ENCODE measurements around the gene NFYC.
"Not testable (repeated sequence)": the region's sequence is repeated elsewhere in the genome, so short reads cannot be mapped to it uniquely, and the experiment has no call there.

Gene NFYC

DNA sequence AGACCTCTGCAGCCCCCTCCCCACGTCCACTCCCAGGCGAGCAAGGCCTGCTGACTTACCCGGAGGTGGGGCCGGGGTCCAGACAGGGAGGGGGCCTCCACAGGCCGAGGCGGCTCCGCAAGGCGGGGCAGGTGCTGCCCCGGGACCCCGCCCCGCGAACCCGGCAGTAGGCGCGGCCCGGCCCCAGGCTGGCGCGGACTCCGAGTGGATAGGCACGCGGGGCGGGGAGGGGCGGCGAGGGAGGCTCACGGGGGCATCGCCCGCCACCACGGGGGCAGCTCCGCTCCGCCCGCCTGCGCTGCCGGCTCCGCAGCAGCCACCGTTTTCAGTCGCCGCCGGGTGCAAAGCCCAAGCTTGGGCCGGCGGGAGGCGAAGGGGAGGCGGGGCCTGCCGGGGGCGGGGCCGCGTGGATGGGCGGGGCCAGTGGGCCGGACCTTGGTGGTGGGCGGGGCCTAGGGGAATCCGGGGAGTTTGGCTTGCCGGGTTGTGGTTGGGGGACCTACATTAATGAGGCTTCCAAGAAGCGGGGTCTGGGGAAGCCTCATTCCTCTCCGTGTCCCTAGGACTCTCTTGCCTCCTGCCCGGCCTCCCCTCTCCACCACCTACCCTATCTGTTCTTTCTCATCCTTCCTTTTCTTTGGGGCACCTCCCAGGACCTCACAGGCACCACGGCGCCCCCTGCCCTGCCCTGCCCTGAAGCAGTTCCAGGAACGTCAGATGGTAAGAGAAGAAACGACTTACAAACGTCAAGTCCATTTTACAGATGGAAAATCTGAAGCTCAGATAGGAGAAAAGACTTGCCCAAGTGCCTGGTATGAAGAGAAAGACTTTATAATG is 26.0 kb upstream of the NFYC start, which contains the start of gene RIMS3:
RIMS3 (minus strand) TSS at position 348 of the 837 bp plus-strand sequence. CDS start 23,757 bp downstream, outside the sequence.
- peak; percentile 69 to 79 for DNase-seq (ENCODE audit: low read depth in 1 of 2, low spot score in 1 of 2)

DNA sequence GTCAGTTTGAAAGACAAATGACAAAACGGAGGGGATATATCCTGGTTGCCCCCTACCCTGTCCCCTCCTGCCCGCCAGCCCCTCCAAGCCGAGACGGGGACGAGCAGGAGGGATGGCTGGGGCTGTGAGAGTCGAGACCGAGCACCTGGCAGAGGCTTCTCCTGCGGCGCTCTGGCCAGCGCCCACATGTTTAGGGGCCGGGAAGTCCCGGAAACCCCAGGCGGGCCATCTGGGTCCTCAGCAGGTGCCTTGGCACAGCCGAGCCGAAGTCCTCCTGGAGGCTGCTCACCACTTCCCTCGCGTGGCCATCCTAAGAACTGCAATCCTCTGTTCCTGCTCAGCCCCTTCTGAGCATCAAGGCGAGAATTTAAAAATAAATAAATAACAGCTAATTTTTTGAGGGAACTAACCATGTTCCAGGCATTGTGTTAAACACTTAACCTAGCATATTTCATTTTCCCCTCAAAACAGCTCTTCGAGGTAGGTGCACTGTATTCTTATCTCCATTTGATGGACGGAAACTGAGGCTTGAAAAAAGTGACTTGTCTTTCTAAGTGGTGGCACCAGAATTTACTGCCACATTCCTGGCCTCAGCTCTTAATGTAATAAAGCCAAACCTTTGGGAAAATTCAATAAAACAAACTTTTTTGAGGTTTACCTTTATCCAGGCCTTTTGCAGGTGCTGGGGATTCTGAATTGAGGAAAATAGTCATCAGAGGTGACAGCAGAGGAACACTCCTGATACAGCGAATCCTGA is 22.6 kb upstream of the NFYC start:
- DNase-seq (ENCODE audit: low read depth in 1 of 2, low spot score in 1 of 2): peak; percentile 74 to 78

DNA sequence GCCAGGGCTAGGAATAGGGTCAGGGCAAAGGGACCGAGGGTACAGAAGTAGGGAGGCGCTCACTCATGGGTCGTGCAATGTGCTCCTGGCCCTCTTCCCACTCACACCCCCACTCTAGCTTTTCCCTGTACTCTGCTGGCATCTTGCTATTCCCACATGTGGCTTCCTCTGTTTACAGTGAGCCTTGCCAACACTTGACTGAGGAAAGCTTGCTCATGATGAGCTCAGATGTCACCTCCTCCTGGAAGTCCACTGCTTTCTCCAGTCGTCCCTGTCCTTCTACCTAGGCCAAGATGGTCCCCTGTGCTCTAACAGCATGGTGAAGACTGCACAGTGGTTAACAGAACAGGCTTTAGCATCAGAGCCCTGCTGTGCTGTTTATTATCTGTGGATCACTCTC is 18.1 kb upstream of the NFYC start:
- no peak for DNase-seq (ENCODE audit: low read depth in 1 of 2, low spot score in 1 of 2)

DNA sequence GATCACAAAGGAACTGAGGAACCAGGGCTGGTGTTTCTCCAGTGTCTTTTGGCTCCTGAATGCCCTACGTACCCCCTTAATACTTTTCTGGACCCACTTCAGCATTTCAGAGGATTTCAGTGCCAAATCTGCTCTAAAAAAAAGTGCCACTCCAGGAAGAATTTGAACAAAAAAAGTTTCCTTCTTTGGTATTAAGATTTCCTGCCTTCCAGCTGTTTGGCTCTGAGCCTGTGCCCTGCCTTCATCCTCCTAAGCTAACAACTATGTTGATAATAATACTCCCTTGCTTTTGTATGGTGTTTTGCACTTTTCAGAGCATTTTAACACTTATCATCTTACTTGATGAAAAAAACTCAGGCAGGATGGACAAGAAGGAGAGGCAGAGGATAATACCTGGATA is 15.0 kb upstream of the NFYC start:
- no peak for DNase-seq (ENCODE audit: low read depth in 1 of 2, low spot score in 1 of 2)

DNA sequence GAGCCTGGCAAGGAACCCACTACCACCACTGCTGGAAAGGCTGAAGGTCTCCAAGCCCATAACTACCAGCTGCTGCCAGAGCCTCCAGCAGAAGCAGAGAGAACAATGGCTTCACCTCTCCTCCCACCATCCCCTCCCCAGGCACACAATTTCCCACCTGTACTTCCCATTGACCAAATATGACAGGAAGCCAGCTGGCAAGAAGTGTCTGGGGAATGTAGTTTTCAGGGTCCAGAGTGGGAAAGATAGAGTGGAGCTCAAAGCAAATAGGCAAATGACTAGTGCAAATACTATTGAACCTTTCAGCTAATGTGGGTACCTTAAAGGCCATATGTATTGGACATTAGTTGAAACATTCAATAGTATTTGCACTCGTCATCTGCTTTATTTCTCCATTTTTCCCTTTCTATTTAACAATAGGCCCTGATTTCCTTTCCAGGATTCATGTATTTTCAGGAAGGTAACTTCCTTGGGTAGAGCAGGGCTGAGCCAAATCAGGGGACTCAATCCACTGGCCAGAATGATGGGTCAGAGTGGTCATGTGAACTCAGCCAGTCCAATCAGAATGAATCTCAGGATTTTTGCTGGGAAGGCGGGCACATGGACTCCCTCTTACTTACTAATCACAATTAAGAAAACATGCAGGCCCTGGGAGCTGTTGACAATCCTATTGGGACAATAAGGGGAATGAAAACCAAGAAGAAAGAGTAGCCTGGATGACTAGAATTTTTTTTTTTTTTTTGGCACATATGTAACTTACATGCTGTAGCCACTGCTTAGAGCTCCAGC is 12.1 kb upstream of the NFYC start:
- DNase-seq (ENCODE audit: low read depth in 1 of 2, low spot score in 1 of 2): no peak

DNA sequence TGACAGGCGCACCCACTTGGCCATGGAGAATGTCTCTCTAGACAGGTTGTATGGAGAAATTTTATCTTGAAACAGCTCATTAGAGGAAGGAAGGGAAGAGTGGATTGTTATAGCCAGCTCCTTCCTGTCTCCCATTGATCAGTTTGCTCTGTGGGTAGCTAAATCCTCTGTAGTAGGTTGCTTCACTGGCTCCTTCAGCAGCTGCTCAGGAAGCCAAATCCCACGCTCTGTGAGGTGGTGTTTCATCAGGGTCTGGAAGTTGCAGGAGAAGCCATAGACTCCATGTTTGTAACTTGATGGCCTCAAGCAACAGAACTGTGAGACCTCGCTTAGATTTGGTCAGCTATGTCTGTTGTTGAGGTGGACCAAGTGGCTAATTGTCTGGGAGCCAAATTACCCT is 6.8 kb upstream of the NFYC start:
- no peak for DNase-seq (ENCODE audit: low read depth in 1 of 2, low spot score in 1 of 2)

DNA sequence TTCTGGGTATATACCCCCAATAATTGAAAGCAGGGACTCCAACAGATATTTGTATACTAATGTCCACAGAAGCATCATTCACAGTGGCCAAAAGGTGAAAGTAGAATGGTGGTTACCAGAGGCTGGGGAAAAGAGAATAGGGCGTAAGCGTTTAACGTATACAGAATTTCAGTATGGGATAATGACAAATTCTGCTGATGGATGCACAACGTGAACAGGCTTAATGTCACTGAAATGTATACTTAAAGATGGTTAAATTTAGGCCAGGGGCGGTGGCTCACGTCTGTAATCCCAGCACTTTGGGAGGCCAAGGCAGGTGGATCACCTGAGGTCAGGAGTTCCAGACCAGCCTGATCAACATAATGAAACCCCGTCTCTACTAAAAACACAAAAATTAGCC is 4.4 kb upstream of the NFYC start:
- no peak for DNase-seq (ENCODE audit: low read depth in 1 of 2, low spot score in 1 of 2)

DNA sequence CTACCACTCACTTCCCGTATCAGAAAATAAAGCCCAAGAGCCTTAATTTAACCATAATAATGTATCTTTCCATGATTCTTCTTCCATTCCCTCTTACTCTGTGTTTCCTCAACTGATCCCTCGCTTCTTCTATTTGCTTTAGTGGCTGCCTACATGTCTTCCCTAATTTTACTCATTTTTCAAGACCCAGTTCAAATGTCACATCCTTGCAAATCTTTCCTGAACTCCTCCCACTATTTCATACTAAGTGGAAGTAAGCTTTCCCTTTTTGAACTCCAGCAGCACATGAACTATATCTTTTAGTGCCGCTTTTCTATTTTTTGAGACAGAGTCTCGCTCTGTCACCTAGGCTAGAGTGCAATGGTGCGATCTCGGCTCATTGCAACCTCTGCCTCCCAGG is 3.8 kb upstream of the NFYC start:
- DNase-seq (ENCODE audit: low read depth in 1 of 2, low spot score in 1 of 2): no peak

DNA sequence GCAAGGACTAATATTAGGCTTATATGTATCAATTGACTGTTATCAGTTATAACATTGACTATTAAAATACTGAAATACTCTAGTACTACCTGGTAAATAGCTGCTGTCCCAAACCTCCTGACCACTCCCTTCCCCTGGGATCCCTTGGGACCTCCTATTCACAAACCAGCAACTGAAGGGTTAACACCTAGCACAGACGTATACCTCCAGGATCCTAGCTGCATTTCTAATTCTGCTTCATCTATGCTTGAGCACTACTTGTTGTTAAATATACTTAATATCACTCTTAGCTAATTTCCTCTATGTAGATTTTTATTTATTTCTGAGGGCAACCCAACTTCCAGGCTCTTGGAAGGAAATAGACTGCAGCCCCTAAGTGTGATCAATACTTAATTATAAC is 1.8 kb upstream of the NFYC start:
- DNase-seq (ENCODE audit: low read depth in 1 of 2, low spot score in 1 of 2): no peak

DNA sequence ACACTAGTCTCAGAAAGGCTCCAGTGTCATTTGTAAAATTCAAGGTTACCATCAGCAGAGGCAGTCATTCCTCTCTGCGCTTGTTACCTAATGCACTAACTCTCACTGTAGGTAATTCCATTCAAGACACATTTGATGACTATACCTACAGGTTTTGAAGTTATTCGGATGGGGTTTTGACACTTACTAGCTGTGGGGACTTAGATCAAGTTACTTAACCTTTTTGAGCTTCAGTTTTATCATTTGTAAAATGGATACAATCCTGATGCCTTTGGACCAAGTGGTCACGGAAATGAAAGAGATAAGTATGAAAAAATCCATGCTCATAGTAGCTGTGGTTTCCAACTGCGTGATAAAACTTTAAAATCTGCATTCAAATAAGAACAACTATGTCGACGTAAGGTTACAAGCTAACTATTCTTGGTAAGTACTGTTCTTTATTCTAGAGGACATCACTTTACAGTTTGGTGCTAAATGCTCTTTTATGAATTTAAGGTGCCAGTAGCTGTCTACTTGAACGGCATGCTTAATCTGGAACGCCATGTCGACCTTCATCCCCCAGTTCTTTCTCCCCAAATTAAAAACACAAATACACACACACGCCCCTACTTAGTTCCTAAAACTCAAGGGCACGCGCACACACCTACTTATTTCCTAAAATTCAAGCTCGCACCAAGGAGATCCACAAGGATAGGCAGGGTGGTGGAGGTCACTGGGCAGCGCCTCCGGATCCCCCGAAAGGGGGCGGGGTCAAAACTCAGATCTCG is 550 bp upstream of the NFYC start:
- DNase-seq (ENCODE audit: low read depth in 1 of 2, low spot score in 1 of 2): no peak

DNA sequence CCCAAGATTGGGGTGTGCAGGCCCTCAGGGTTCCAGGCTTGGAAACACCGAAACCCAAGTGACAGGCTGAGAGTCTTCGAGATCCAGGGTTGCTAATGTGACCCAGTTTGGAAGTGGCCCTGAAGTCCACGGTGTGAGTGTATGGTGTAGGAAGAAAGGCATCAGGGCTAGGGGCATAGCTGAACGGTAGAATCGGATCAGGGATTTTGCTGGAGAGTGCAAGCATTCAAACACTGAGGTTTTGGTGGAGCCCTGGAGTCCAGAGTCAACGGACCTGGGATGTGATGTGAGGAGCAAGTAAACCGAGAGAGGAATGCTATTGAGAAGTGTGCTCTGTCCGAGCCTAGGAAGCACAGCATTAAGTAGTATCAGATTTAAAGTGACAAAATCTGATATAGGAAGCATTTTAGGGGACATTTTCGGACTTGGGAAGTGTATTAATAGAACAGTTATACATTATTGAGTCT is 958 bp downstream of the NFYC start:
- no peak for DNase-seq (ENCODE audit: low read depth in 1 of 2, low spot score in 1 of 2)

DNA sequence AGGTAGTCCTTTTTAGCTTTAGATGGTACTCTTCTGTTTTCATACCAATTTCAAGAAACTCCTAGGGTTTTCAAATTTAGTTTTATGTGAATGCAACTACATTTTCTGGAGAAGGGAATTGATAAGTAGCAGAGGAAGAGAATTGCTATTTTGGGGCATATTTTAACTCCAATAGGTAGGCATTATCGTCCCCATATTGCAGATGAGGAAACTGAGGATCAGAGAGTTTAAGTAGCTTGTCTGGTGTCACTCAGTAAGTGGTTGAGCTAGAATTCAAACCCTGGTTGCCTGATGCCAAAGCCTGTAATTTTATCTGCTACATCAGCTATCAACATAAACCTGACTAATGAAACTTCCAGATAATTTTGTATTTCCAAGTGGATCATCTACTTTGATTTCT is 1.9 kb downstream of the NFYC start:
- no peak for DNase-seq (ENCODE audit: low read depth in 1 of 2, low spot score in 1 of 2)

DNA sequence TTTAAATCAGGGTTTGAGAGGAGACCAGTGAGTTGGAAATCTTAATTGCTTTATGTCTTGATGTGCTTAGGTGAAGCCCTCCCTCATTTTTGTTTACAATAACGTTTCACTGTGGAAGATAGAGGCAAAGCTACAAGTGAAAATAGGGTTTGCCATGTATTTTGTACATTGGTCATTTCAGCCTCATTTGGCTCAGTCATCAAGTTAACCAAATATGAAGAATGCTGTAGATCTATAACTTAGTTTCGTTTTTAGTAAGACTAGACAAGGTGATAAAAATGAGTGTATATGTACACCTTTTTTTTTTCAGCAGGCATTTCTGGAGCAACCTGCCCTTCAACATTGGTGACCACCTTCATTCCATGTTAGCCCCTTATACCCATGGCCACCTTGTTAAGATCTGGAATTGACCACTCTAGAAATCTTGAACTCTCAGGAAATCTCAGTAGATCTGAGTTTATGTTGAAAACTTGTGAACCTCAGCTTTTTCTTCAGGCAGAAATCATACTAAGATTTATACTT is 2.9 kb downstream of the NFYC start:
- DNase-seq (ENCODE audit: low read depth in 1 of 2, low spot score in 1 of 2): no peak

DNA sequence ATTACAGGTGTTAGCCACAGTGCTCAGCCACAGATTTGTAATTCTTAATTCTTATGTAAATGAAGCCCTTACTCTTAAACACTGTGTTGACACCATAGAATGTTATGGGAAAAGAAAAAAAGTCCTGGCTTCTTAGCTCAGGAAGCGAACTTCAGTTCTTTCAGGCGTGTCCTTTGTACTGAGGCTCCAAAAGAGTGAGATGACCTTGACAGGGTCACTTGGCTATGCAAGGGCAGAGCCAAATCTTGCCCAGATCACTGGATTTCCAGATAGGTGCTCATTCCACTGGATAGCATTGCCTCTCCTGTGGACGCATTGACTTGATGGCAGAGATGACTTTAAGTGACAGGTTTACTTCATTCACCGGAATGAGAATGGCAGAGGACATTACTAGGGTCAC is 4.8 kb downstream of the NFYC start:
- no peak for DNase-seq (ENCODE audit: low read depth in 1 of 2, low spot score in 1 of 2)

DNA sequence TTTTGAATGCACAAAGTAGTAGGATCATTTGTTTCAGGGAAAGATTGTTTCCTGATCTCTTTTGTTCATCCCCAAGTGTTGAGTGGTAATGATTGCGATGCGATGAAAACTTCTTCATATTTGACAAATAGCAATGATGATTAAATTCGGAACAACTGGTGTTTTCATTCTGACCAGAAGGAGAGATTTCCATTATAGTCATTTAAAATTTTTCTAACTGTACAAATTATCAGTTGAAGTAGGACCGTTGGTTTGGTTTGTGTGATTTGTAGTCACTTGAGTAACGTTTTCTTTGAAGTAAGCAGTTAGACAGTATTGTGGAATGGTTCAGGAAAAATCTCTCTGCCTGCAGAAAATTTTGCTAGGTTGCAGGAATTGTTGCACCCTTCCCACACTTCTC is 5.9 kb downstream of the NFYC start:
- DNase-seq (ENCODE audit: low read depth in 1 of 2, low spot score in 1 of 2): no peak

DNA sequence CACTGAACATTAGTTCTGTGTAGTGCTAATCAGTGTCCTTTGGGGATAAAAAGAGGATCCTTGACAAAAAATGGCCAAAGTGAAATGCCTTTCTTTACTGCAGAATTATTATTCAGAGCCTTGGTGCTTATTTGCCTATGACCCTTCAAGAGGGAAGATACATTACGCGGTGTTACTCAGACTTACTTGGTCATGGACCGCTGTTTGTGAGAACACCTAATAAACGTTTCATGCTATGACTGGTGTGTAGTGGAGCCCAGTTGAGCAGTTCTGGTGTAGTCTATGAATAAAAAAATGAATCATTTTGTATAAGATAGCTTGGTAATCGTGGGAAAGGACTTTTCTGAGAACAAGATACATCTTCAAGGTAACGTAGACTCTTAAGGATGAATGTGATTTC is 8.3 kb downstream of the NFYC start:
- no peak for DNase-seq (ENCODE audit: low read depth in 1 of 2, low spot score in 1 of 2)

DNA sequence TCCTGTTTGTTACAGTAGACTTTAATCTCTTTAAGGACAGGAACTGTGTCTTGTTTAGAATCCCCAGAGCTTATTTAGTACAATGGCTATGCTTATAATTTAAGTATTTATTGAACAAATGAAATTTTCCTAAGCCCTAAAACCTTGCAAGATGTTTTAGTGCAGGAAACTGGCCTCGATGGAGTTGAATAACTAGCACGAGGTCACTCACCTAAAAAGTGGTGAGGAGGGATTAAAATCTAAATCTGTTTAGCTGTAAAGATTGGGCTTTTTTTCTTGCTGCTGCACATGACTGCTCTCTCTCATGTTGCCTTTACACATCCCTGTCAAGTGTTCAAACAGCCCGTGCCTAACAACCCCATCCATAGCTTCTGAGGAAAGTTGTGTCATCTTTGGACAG is 10.2 kb downstream of the NFYC start:
- no peak for DNase-seq (ENCODE audit: low read depth in 1 of 2, low spot score in 1 of 2)

DNA sequence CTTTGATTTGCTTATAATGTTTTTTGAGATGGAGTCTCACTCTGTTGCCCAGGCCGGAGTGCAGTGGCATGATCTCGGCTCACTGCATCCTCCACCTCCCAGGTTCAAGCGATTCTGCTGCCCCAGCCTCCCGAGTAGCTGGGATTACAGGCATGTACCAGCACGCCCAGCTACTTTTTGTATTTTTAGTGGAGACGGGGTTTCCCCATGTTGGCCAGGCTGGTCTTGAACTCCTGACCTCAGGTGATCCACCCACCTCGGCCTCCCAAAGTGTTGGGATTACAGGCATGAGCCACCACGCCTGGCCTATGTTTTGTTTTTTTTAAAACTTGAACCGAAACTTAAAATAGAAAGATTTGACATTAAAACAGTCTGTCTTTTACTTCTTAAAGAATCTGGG is 11.3 kb downstream of the NFYC start:
- DNase-seq (ENCODE audit: low read depth in 1 of 2, low spot score in 1 of 2): not testable (repeated sequence)

DNA sequence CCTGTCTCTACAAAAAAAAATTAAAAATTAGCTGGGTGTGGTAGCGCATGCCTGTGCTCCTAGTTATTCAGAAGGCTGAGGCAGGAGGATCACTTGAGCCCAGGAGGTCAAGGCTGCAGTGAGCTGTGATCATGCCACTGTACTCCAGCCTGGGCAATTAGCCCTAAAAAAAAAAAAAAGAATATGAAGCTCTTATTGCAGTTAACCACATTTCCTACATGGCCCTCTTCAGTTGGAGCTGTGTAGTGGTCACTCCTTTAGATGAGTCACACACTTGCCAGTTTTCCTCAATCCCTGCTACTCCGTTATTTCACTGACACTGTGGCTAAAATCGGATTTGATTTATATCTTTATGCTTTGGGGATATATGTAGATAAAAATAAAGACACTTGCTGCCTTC is 11.8 kb downstream of the NFYC start:
- DNase-seq (ENCODE audit: low read depth in 1 of 2, low spot score in 1 of 2): no peak

All from activated CD4-positive, alpha-beta T cell treated with anti-CD3 and anti-CD28 coated beads, Interleukin-2, amount 50 U/mL, for 24 hours (primary cell).